ENCODE measurements around the gene CST11.
A peak's percentile ranks its signal among the peaks of the same experiment; 100 is the strongest.

Gene CST11

GRCh38 chr20:23453549-23454543 is 1.2 kb upstream of the CST11 start:
- DNase-seq (ENCODE audit: low read depth), result no peak

DNA sequence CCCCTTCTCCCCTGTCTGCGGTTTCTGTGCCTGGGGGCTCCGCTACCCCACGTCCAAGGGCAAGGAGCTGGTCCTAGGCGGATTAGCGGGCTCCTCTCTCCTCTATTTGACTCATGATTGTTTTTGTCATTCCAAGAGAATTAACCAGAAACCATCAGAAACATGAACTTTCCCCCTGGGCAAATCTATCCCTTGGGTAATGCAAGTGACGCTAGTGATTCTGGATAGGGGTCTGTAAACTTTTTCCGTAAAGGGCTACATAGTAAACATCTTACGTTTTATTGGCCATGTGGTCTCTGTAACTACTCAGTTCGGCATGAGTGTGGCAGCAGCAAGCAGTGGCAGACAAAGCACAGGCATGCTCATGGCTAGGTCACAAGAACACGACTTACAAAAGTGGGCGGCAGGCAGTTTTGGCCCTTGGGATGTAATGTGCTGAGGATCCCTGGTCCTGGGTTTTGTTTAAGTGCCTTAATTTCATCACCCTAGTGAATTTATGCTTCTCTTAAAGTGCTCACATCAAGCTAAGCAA is 654 bp downstream of the CST11 start:
- no peak for DNase-seq (ENCODE audit: low read depth)

DNA sequence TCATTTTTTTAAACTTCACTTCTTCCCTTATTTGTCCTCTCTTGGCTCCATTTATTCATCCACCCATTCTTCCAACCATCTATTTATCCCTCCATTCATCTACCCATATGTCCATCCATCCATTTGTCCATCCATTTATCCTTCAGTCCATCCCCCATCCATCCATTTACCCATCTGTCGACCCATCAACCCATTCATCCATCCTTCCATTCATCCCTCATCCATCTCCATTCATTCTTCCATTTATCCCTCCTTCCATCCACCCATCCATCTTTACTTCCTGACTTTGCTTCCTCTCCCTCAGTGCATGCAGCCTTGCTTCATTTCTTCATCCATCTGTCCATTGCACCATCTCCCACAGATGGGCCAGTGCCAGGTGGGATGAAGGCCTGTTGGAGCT is 1.8 kb downstream of the CST11 start:
- DNase-seq (ENCODE audit: low read depth), result no peak

DNA sequence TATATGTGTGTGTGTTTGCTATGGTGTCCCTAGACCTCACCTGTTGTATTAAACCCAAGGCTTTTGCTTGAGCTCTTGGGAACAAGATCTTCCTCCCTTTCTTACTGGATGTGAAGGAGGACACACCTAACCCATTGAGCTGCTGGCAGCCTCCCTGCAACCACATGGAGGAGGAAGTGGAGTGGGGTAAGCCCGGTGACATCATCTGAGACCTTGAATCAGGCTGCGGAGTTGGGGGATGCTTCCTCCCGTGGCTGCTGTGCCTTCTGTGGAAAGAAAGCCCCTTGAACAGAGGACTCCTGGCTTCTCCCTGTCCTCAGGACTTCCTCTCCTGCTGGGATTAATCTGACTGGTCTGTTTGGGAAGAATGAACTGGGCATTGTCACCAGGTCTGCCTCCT is 3.3 kb downstream of the CST11 start:
- DNase-seq (ENCODE audit: low read depth), result no peak

DNA sequence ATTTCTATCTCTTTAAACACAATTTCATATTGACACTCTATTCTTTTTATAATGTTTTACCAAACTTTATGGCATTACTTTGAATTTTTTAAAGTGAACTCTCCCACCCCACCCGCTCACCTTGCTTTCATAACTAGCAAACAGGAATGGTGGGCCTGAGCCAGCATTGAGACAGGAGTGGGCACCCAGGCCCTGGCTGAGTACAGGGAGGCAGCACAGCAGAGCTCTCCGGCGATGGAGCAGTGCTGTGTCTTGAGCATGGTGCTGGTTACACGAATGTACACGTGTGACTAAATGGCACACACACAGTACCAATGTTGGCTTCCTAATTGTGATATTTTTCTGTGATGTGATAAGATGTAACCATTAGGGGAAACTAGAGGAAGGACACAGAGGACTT is 4.5 kb downstream of the CST11 start:
- DNase-seq (ENCODE audit: low read depth), result no peak

DNA sequence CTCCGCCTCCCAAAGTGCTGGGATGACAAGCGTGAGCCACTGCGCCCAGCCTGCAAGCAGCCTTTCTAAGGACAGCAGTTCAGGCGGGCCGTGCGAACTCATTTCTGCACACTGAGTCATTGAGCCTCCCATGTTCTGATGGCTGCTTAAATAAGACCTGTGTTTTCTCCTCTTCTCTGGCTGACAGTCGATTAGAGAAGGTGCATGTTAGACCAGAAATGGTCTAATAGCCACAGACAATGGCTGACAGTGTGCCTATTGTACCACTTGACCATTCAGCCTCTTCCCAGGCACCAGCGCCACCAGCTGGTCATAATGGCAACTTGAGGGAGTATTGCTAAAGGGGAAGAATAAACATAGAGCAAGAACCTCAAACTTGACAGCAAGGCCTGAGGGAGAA is 6.2 kb downstream of the CST11 start:
- DNase-seq (ENCODE audit: low read depth), result peak; percentile 3

- DNase-seq (ENCODE audit: low read depth), result peak; percentile 53
These were observed 7.0 kb downstream of the CST11 start for GRCh38 chr20:23445596-23446217.

- no peak for DNase-seq (ENCODE audit: low read depth)
These were observed 7.8 kb downstream of the CST11 start for GRCh38 chr20:23444859-23445258.

GRCh38 chr20:23442436-23442835 is 10.2 kb downstream of the CST11 start:
- DNase-seq (ENCODE audit: low read depth), result no peak

- DNase-seq (ENCODE audit: low read depth), result peak; percentile 53
These were observed 10.8 kb downstream of the CST11 start for GRCh38 chr20:23441850-23442313.

DNA sequence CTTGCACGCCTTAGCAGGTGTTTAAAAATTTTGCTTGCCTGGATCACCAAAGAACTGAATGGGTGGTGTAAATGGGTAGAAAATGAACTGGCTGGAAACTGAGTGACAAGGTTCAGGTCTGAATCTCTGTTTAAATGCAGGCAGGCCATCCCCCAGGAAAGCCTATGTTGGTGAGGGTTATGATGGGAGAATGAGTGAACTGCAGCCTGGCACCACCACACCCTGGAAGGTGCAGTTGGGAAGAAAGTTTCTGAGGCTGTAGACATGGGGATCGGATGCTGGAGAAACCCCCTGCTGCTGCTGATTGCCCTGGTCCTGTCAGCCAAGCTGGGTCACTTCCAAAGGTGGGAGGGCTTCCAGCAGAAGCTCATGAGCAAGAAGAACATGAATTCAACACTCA is 12.7 kb downstream of the CST11 start:
- DNase-seq (ENCODE audit: low read depth), result no peak

DNA sequence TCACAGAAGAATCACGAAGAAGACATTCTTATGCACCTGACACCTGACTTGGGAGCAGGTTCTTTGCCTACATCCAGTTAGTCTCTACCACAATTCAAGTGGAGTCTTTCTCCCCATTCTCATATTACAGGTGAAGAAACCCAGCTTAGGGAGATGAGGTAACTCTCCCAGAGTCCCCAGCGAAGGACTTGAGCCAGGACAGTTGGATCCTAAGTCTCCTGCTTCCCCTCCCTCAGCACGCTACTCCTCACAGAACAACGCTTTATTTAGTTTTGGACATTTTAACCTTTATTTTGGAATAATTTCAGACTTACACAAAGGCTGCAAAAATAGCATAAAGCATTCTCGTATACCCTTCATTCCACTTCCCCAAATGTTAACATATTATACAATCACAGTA is 14.0 kb downstream of the CST11 start:
- no peak for DNase-seq (ENCODE audit: low read depth)

DNA sequence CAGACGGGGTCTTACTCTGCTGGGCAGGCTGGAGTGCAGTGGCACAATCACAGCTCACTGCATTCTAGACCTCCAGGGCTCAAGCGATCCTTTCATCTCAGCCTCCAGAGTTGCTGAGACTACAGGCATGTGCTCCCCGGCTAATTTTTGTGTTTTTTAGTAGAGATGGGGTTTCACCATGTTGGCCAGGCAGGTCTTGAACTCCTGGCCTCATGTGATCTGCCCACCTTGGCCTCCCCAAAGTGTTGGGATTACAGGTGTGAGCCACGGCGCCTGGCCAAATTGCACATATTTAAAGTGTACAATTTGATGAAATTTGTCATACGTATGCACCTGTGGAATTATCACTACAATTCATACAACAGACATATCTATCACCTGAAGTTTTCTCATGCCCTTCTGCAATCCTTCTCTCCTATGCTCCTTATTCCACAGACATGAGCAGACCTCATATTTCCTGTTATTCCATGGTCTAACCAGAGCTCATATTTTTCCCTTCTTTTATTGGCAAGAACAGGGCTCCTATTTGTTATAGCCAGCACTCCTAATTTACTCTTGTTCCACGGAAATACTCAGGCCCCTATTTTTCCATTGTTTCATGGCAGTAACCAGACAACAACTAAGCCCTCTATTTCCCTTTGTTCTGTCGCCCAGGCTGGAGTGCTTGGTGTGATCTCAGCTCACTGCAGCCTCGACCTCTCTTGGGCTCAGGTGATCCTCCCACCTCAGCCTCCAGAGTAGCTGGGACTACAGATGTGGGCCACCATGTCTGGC is 15.4 kb downstream of the CST11 start:
- DNase-seq (ENCODE audit: low read depth), result no peak

DNA sequence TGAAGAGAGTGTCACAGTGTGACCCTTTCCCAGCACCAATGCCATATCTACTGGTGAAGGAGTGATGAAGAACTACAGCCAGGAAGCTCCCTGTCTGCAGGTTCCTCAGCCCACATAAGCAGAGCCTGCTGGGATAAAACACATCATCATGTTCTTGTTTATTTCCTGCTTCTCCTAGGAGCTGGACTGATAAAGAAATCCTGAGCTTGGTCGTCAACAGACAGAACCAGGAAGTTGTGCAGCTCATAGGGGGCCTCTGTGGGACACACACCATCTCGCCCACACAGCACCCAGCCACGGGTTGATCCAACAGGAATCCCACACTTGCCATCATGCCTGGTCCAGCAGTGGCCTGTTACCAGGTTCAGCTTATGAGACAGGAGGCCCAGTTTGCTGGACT is 16.0 kb downstream of the CST11 start:
- DNase-seq (ENCODE audit: low read depth), result no peak

GRCh38 chr20:23435626-23436539 is 16.8 kb downstream of the CST11 start:
- DNase-seq (ENCODE audit: low read depth), result no peak

GRCh38 chr20:23434521-23435313 is 18.0 kb downstream of the CST11 start:
- no peak for DNase-seq (ENCODE audit: low read depth)

DNA sequence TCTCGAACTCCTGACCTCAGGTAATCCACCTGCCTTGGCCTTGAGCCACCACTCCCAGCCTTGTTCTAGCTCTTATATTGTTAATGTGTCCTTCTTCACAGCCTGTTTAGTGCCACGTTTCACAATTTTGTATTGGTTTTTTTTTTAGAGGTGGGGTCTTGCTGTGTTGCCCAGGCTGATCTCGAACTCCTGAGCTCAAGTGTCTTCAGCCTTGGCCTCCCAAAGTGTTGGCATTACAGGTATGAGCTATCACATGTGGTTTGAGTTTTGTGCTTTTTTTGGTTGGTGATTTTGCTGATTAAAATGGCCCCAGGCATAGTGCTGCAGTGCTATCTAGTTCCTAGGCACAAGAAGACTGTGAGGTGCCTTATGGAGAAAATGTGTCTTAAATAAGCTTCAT is 19.0 kb downstream of the CST11 start:
- no peak for DNase-seq (ENCODE audit: low read depth)

GRCh38 chr20:23425129-23425528 is 27.5 kb downstream of the CST11 start:
- no peak for DNase-seq (ENCODE audit: low read depth)

DNA sequence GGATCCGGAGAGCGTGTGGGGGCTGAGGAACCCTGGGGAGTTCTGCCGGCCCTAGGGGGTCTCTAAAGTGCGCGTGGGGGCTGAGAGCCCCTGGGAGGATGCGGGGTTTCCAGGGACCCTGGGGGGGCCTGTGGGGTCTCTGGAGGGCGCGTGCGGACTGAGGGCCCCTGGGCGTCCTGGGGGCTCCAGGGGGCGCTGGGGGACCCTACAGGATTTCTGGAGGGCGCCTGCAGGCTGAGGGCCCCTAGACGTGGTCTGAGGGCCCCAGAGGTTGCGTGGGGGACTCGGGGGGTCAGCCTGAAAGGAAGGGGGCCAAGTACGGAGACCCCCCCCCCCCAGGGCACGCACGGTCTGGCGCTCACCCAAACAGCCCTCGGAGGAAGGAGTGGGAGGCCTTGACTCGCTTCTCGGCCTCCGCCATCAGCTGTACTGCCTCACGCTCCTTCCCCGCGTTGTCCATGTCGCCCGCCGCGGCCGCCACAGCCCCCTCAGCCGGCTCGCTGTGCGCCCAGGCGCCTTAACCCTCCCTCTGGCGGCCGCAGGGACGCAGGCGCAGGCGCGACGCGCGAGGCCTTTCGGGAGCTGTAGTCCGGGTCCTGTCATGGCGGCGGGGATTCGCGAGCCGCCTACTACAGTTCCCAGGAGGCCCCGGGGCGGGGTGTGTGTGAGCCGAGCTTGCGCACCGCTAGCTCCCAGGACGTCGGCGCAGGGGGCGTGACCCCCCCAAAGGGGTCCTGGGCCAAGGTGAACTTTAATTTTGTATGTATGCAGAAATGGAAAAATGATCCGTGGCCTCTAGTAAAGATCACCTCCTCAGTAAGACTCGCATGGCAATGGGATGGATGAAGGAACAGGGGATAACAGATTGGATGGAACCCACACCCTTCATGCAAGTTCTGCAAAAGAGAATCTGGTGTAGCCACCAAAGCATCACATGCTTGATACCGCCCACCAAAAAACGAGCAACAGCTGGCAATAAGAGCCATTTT is 31.4 kb downstream of the CST11 start, which contains the start of gene NAPB:
Gene NAPB (minus strand): TSS at position 546 of the 989 bp plus-strand sequence. CDS start 86 bp downstream, at position 460.
- peak; percentile 87 for DNase-seq (ENCODE audit: low read depth)
